Mesenchymal stem cell (in vitro differentiated cells and primary cell): ENCODE results near the gene CRHR2. TPM values are rescaled to one million over a fixed set of nuclear protein-coding genes. Genes with fewer than 3 reads are reported as not detected.

Experiments used
- DNase-seq: peaks from one replicate; pipeline ENCODE4 v3.0.0-alpha.2; 2013
- H2AFZ ChIP-seq: one replicate; pipeline ENCODE4 v1.6.1; 2013; ENCODE audit warnings: low read depth, mild to moderate bottlenecking, control low read depth, inconsistent platforms, low read length, moderate library complexity
- H2AK5ac ChIP-seq: 2 replicates; pipeline ENCODE4 v1.6.1; 2013; ENCODE audit warnings: low read length, moderate library complexity, mild to moderate bottlenecking, inconsistent platforms; ENCODE audit not compliant: severe bottlenecking
- H2BK120ac ChIP-seq: one replicate; pipeline ENCODE4 v1.6.1; 2013; ENCODE audit warnings: low read depth, mild to moderate bottlenecking, inconsistent platforms, low read length, moderate library complexity
- H2BK12ac ChIP-seq, 2 experiments: one replicate each; pipeline ENCODE4 v1.6.1; 2013; ENCODE audit warnings: inconsistent platforms in 2 of 2, low read length in 2 of 2, mild to moderate bottlenecking in 2 of 2, moderate library complexity in 2 of 2, control low read depth in 1 of 2
- H2BK15ac ChIP-seq: one replicate; pipeline ENCODE4 v1.6.1; 2013; ENCODE audit warnings: mild to moderate bottlenecking, low read depth, inconsistent platforms; ENCODE audit not compliant: poor library complexity, severe bottlenecking
- H2BK5ac ChIP-seq: 2 replicates; pipeline ENCODE4 v1.6.1; 2013; ENCODE audit warnings: low read depth, mild to moderate bottlenecking, low read length, control low read depth, inconsistent platforms; ENCODE audit not compliant: poor library complexity, severe bottlenecking
- H3K14ac ChIP-seq, 2 experiments: one replicate each; pipeline ENCODE4 v1.6.1; 2013; ENCODE audit warnings: inconsistent platforms in 2 of 2, low read length in 2 of 2, control low read depth in 1 of 2, mild to moderate bottlenecking in 1 of 2, moderate library complexity in 1 of 2
- H3K18ac ChIP-seq, 2 experiments: one replicate each; pipeline ENCODE4 v1.6.1; 2013; ENCODE audit warnings: inconsistent platforms in 2 of 2, low read length in 2 of 2, control low read depth in 1 of 2, low read depth in 1 of 2, mild to moderate bottlenecking in 1 of 2
- H3K23ac ChIP-seq, 2 experiments: one replicate each; pipeline ENCODE4 v1.6.1; 2013; ENCODE audit warnings: inconsistent platforms in 2 of 2, low read length in 2 of 2, mild to moderate bottlenecking in 2 of 2, moderate library complexity in 2 of 2, control low read depth in 1 of 2
- H3K27ac ChIP-seq: 2 replicates; pipeline ENCODE4 v1.5.1; 2013; ENCODE audit warnings: mild to moderate bottlenecking, moderate library complexity, low read length, control low read depth, inconsistent platforms; ENCODE audit not compliant: poor library complexity, severe bottlenecking
- H3K27me3 ChIP-seq, 2 experiments: 2 replicates each; pipeline versions ENCODE4 v1.6.1 to v1.7.0; 2013; ENCODE audit warnings: low read length in 2 of 2, mild to moderate bottlenecking in 2 of 2, moderate library complexity in 2 of 2, control low read depth in 1 of 2, inconsistent platforms in 1 of 2; ENCODE audit not compliant: control insufficient read depth in 1 of 2, insufficient read depth in 1 of 2
- H3K36me3 ChIP-seq, 2 experiments: 2 replicates each; pipeline versions ENCODE4 v1.6.1 to v1.7.0; 2013; ENCODE audit warnings: low read length in 2 of 2, control low read depth in 1 of 2, inconsistent platforms in 1 of 2, low read depth in 1 of 2, mild to moderate bottlenecking in 1 of 2; ENCODE audit not compliant: insufficient read depth in 2 of 2, control insufficient read depth in 1 of 2
- H3K4ac ChIP-seq, 2 experiments: one replicate each; pipeline ENCODE4 v1.6.1; 2013; ENCODE audit warnings: inconsistent platforms in 2 of 2, low read length in 2 of 2, mild to moderate bottlenecking in 2 of 2, moderate library complexity in 2 of 2, control low read depth in 1 of 2, low read depth in 1 of 2
- H3K4me1 ChIP-seq: 2 replicates; pipeline ENCODE4 v1.6.1; 2013; ENCODE audit warnings: low read depth, low read length, control low read depth; ENCODE audit not compliant: control insufficient read depth, insufficient read depth
- H3K4me2 ChIP-seq: 2 replicates; pipeline ENCODE4 v1.6.1; 2013; ENCODE audit warnings: low read length, mild to moderate bottlenecking, inconsistent platforms; ENCODE audit not compliant: poor library complexity, severe bottlenecking
- H3K4me3 ChIP-seq, 2 experiments: 2 replicates each; pipeline versions ENCODE4 v1.5.1 to v1.7.0; 2013; ENCODE audit warnings: low read length in 2 of 2, mild to moderate bottlenecking in 2 of 2, control low read depth in 1 of 2, low read depth in 1 of 2; ENCODE audit not compliant: insufficient read depth in 1 of 2
- H3K79me1 ChIP-seq: replicated peaks from 2 replicates; pipeline ENCODE4 v1.6.1; 2013; ENCODE audit warnings: mild to moderate bottlenecking, control low read depth, low read length, inconsistent platforms; ENCODE audit not compliant: poor library complexity, severe bottlenecking
- H3K9ac ChIP-seq: 2 replicates; pipeline ENCODE4 v1.7.0; 2013; ENCODE audit warnings: mild to moderate bottlenecking, low read length, moderate library complexity
- H3K9me3 ChIP-seq: 2 replicates; pipeline ENCODE4 v1.7.0; 2013; ENCODE audit warnings: mild to moderate bottlenecking, low read length; ENCODE audit not compliant: control insufficient read depth
- H4K8ac ChIP-seq: one replicate; pipeline ENCODE4 v1.6.1; 2013; ENCODE audit warnings: inconsistent platforms, mild to moderate bottlenecking, low read length, moderate library complexity
- H4K91ac ChIP-seq: one replicate; pipeline ENCODE4 v1.6.1; 2013; ENCODE audit warnings: mild to moderate bottlenecking, low read length, inconsistent platforms
- WGBS: methylation state at CpG from one replicate; pipeline ENCODE4 v1.1.7; 2013; ENCODE audit warnings: mixed read lengths; 5-methylcytosine and 5-hydroxymethylcytosine counted together
- polyA plus RNA-seq, 2 experiments: library from polyadenylated mRNA; stranded (reverse); fragments of 200-250 nt; gene quantifications; one replicate each; pipeline ENCODE4 v1.2.3, GENCODE V29; 2013

The CRHR2 gene
- polyA plus RNA-seq (2013, experiment 1 of 2) = not detected
- polyA plus RNA-seq (2013, experiment 2 of 2) = not detected

DNA sequence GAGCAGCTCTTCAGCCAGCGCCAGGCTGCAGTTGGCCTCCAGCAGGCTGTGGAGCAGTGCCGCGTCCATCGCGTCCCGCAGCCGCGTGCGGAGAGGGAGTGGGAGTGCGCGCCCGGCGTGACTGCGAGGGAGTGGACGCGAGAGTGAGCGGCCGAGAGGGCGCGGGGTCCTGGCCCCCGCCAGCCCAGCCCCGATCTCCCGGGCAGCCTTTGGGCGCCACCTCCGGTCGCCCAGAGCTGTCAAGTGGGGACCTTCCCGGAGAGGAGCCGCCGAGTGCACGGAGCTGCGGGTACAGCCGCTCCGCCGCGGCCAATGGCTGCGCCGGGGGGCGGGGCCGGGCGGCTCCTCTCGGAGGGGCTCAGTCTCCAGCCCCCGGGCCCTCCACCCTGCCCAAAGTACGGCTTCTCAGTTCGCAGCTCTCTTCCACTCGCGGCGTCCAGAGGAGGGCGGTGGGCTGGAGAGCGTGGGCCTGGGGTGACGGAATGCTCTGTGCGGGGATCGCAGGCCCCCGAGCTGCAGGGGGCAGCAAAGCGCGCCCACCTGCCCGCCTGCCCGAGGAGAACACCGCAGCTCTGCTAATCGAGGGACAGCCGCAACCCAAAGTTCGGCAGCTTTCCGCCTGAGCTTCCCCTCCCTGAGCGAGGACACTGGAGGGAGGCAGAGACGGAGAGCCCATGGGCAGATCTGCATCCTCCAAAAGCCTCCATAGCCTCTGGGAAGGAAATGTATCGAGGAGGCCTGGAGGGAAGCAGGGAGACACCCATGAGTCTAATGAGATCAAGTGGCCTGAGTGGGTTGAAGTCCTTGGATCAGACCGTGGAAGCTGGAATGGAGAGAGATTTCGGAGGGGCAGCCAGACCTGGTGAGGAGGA, at the start of gene CRHR2:
Gene CRHR2, minus strand, starts transcription at position 245 of the 872 bp plus-strand sequence. Its CDS starts 176 bp downstream, at position 69.
- no peak within 1 kb of the TSS for H3K9ac ChIP-seq
- no peak for DNase-seq
- H2BK15ac ChIP-seq = no peak within 1 kb of the TSS
- H3K27me3 ChIP-seq = peaks cover 86 to 90% of the 10 kb centered on the region in 2 experiments
- H2BK12ac ChIP-seq = no peak within 1 kb of the TSS
- H2BK5ac ChIP-seq = no peak within 1 kb of the TSS
- no peaks in the 10 kb centered on the region for H3K36me3 ChIP-seq
- H3K27ac ChIP-seq = no peak within 1 kb of the TSS
- peaks cover 14% of the 10 kb centered on the region for H3K4me1 ChIP-seq
- no peak within 1 kb of the TSS for H2AFZ ChIP-seq
- H3K14ac ChIP-seq = no peak within 1 kb of the TSS
- no peak within 1 kb of the TSS for H2AK5ac ChIP-seq
- no peak within 1 kb of the TSS for H3K23ac ChIP-seq
- H3K4me2 ChIP-seq = peak within 1 kb of the TSS; percentile 41
- no peaks in the 10 kb centered on the region for H3K9me3 ChIP-seq
- H4K8ac ChIP-seq = no peak within 1 kb of the TSS
- H3K4me3 ChIP-seq = peak within 1 kb of the TSS in 1 of 2 experiments; percentile 41
- no peak within 1 kb of the TSS for H4K91ac ChIP-seq
- no peak within 1 kb of the TSS for H3K4ac ChIP-seq
- no peak within 1 kb of the TSS for H3K18ac ChIP-seq
- 8% methylated on average over 41 of the region's 67 CpGs for WGBS
- no peak within 1 kb of the TSS for H2BK120ac ChIP-seq
- H3K79me1 ChIP-seq = no peaks in the 10 kb centered on the region

DNA sequence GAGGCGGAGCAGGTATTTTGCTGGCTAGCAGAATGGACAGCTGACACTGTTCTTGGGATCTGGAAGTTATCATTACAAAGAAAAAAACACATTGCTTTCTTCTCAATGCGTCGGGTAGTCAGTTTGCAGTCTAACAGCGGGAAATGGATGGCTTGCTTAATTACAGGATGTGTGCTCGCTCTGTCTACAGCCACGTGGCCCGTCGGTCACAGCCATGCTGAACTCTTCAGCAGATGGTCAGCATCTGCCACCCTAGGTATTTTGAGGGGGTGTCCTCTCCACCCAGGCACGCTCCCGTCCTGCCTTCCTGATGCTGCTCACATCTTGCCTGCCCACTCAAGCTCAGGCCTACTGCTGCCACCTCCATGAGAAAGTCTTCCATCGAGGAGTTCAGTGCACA, 49.3 kb upstream of the CRHR2 start:
- H3K4me1 ChIP-seq = peaks cover 2% of the 10 kb centered on the region
- no peaks in the 10 kb centered on the region for H3K79me1 ChIP-seq
- no peaks in the 10 kb centered on the region for H3K36me3 ChIP-seq
- H2AFZ ChIP-seq = no peak overlapping the region
- no peak overlapping the region for H3K4me2 ChIP-seq
- no peak overlapping the region for H2BK15ac ChIP-seq
- no peak overlapping the region for H3K18ac ChIP-seq
- H3K9me3 ChIP-seq = no peaks in the 10 kb centered on the region
- H2BK12ac ChIP-seq = no peak overlapping the region
- no peak overlapping the region for H2BK120ac ChIP-seq
- no peak overlapping the region for H3K27ac ChIP-seq
- H2BK5ac ChIP-seq = no peak overlapping the region
- DNase-seq = no peak
- no peak overlapping the region for H3K9ac ChIP-seq
- 33% methylated on average over 10 of the region's 11 CpGs for WGBS
- H3K23ac ChIP-seq = no peak overlapping the region
- no peak overlapping the region for H3K4me3 ChIP-seq
- no peak overlapping the region for H3K14ac ChIP-seq
- no peak overlapping the region for H4K91ac ChIP-seq
- H3K27me3 ChIP-seq = peaks cover 77 to 84% of the 10 kb centered on the region in 2 experiments
- no peak overlapping the region for H2AK5ac ChIP-seq
- H3K4ac ChIP-seq = no peak overlapping the region
- H4K8ac ChIP-seq = no peak overlapping the region

DNA sequence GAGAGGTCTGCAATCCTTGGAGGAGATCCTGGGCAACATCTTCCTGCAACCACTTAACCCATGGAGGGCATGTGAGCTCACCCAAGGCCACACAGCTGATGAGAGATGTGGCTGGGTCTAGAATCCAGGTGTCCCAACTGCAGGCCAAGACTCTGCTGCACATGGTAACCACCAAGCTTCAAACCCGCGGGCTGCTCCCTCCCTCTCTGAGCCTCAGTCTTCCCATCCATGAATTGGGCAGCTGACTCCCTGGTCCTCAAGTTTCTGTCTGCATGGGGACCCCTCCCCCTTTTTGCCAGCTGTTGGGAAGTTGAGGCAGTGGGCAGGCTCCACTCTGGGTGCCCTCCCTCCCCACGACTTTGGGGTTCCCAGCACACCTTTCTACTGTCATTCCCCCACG, 48.7 kb upstream of the CRHR2 start:
- Histone ChIP-seq H3K9me3 (no peaks in the 10 kb centered on the region), H3K4me1 (peaks cover 2% of the 10 kb centered on the region), H3K27me3 (peaks cover 75 to 81% of the 10 kb centered on the region in 2 experiments), H2BK12ac (no peak overlapping the region), H3K4me3 (no peak overlapping the region), H2BK15ac (no peak overlapping the region), H2AFZ (no peak overlapping the region), H3K36me3 (no peaks in the 10 kb centered on the region), H3K79me1 (no peaks in the 10 kb centered on the region), H3K23ac (peak overlapping the region in 1 of 2 experiments; percentile 17), H3K9ac (no peak overlapping the region), H2AK5ac (no peak overlapping the region), H4K91ac (no peak overlapping the region), H3K27ac (no peak overlapping the region), H4K8ac (no peak overlapping the region), H3K14ac (no peak overlapping the region), H3K4me2 (no peak overlapping the region), H2BK120ac (no peak overlapping the region), H3K4ac (no peak overlapping the region), H3K18ac (no peak overlapping the region), H2BK5ac (no peak overlapping the region)
- DNase-seq = no peak
- 85% methylated on average over 4 of the region's 4 CpGs for WGBS

DNA sequence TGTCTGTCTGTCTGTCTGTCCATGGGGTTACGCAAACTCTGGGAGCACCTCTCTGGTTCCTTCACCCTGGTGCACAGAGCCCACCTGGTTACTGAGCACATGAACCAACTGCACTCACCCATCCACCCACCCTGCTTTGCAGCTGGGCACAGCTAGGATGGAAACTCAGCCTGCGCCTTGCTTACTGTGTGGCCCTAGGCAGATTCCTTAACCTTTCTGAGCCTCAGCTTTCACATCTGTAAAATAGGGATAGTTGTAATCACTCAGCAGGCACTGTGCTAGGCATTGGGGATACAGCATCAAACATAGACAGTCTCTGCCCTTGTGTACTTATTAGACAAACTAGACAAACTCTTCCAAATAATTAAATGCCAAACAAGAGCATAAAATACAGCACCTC, 47.8 kb upstream of the CRHR2 start:
- H3K4me3 ChIP-seq = no peak overlapping the region
- no peak overlapping the region for H2BK5ac ChIP-seq
- no peak overlapping the region for H4K91ac ChIP-seq
- H3K23ac ChIP-seq = no peak overlapping the region
- H2AFZ ChIP-seq = no peak overlapping the region
- DNase-seq = no peak
- H3K27me3 ChIP-seq = peaks cover 75 to 80% of the 10 kb centered on the region in 2 experiments
- no peaks in the 10 kb centered on the region for H3K36me3 ChIP-seq
- no peak overlapping the region for H3K18ac ChIP-seq
- H2BK12ac ChIP-seq = no peak overlapping the region
- H3K4me1 ChIP-seq = peaks cover 2% of the 10 kb centered on the region
- H3K4ac ChIP-seq = no peak overlapping the region
- no peak overlapping the region for H2AK5ac ChIP-seq
- no peak overlapping the region for H2BK120ac ChIP-seq
- H2BK15ac ChIP-seq = no peak overlapping the region
- no peaks in the 10 kb centered on the region for H3K79me1 ChIP-seq
- 94% methylated on average over 2 of the region's 2 CpGs for WGBS
- no peak overlapping the region for H3K9ac ChIP-seq
- H3K14ac ChIP-seq = peak overlapping the region in 1 of 2 experiments; percentile 1
- no peaks in the 10 kb centered on the region for H3K9me3 ChIP-seq
- H4K8ac ChIP-seq = no peak overlapping the region
- H3K27ac ChIP-seq = no peak overlapping the region
- no peak overlapping the region for H3K4me2 ChIP-seq
